Mammary epithelial cell (primary cell): ENCODE results near the gene LEMD1.

Experiments
- CTCF ChIP-seq, 2 donors: IDR thresholded peaks in 1 of 2; conservative IDR thresholded peaks in 1 of 2; 2 replicates each; pipeline ENCODE4 v1.5.1; 2011 to 2012; ENCODE audit warnings: inconsistent platforms in 2 of 2, low read length in 2 of 2, mild to moderate bottlenecking in 2 of 2, control low read depth in 1 of 2, low read depth in 1 of 2; ENCODE audit not compliant: insufficient read depth in 1 of 2; ENCODE audit errors: extremely low read depth in 1 of 2
- EZH2 ChIP-seq: IDR thresholded peaks from 2 replicates; pipeline ENCODE4 v1.6.1; 2012; ENCODE audit warnings: low read length, inconsistent platforms, borderline replicate concordance

GRCh38 chr1:205356440-205357139, 65.3 kb downstream of the LEMD1 start, which contains the start of gene KLHDC8A:
- TF ChIP-seq CTCF (conservative IDR thresholded peaks at IDR 0.05 in 1 of 2, IDR thresholded peaks at IDR 0.05 in 1 of 2; ENCODE audit: extremely low read depth in 1 of 2, insufficient read depth in 1 of 2, low read depth in 1 of 2, low read length in 2 of 2) = no peak
- no peak for TF ChIP-seq EZH2
